TTC549 (cell line): ENCODE data around the gene FAM81B.

ENCODE experiments used
- FAIRE-seq: peaks from 2 replicates; lab custom pipeline; 2012; peaks lifted over from hg19 to GRCh38; lab: Jason Lieb, UNC

Gene FAM81B

DNA sequence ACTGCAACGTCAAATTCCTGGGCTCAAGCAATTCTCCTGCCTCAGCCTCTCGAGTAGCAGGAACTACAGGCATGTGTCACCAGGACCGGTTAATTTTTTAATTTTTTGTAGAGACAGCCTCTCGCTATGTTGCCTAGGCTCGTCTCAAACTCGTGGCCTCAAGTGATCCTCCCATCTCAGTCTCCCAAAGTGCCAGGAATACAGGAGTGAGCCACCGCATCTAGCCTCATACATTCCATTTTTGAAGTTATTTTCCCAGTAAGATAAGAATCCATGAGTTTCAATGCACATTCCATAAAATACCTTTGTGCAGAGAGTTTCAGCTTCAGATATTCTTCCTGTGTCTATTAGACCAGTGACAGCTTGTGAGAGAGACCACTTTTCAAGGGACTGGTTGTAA is 93.3 kb downstream of the FAM81B start:
- FAIRE-seq = no peak

DNA sequence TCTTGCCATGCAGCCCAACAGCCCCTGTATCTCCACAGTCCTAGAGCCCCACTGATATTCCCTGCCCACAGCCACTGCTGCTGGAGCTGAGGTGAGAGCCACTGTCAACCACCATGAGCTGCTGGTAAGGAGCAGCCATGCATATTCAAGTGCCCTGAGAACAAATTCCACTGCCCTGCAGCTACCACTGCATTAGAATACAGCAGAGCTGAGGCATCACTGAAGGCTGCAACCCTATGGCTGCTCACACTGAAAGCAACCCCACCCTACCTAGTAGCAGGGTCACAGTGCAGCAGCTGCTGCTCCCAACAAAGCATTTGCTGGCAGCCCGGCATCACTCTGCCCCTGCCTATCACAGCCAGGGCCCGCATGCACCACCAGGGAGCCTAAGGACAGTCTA is 95.0 kb downstream of the FAM81B start:
- FAIRE-seq = no peak

DNA sequence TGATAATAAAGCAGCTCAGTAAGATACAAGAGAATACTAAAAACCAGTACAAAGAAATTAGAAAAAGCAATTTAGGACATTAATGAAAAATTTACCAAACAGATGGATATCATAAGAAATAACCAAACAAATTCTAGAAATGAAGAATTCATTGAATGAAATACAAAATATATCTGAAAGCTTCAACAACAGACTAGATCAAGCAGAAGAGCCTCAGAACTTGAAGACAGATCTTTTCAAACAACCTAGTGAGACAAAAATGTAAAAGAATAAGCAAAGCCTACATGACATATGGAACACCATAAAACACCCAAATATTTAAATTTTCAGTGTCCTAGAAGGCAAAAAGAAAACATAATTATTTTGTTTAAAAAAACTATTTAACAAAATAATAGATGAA is 96.7 kb downstream of the FAM81B start:
- FAIRE-seq = no peak
